NT2/D1 (cell line): Measurements from ENCODE around the gene HP.
"Not testable (repeated sequence)": the region's sequence is repeated elsewhere in the genome, so short reads cannot be mapped to it uniquely, and the experiment has no call there.

Experiments
- SUZ12 ChIP-seq: IDR thresholded peaks from 2 replicates; pipeline ENCODE4 v1.6.1; 2011; ENCODE audit not compliant: insufficient read length, insufficient read depth; ENCODE audit errors: extremely low read depth
- YY1 ChIP-seq: IDR thresholded peaks from 2 replicates; pipeline ENCODE4 v1.6.1; 2011; ENCODE audit not compliant: insufficient read length, insufficient read depth
- ZNF274 ChIP-seq: IDR thresholded peaks from 2 replicates; pipeline ENCODE4 v1.6.1; 2011; ENCODE audit warnings: mild to moderate bottlenecking, low read depth, low read length

GRCh38 chr16:72076991-72077706 lies 22.8 kb downstream of the HP start:
- TF ChIP-seq SUZ12, ZNF274, YY1: not testable (repeated sequence)
